Measurements from ENCODE around the gene SPNS2. TPM values are rescaled to one million over a fixed set of nuclear protein-coding genes. Genes with fewer than 3 reads are reported as not detected.

The SPNS2 gene
- total and polyA plus RNA-seq, 2 of the 8 experiments (the other 6 are each of a cell fraction or from before 2014, with no cell fraction given), result 1.2 to 1.5 TPM

DNA sequence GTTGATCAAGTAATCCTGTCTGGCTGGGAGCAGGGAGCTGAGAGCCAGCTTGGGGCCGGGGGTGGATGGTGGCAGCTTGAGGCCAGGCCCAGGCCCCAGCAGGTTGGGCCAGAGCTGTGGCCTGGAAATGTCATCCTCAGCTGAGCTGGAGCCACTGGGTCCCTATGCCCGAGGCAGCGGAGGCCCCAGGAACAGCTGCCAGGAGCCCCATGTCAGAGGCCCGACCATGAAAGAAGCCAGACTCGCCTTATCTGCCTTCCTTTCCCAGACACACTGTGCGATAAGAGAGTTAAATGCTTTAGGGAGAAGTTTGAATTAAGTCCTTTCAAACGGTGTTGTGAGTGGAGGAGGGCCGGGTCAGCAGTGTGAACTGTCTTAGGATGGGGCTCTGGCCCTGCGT, 89.1 kb downstream of the SPNS2 start:
- 75% methylated on average over 9 of the region's 9 CpGs; no CpG with 5 or more reads in 1 of the 2 experiments for WGBS, 2 experiments (ENCODE audit: extremely low coverage in 1 of 2, insufficient coverage in 1 of 2, insufficient read length in 1 of 2, insufficient replicate concordance in 2 of 2, low coverage in 1 of 2, low lambda C conversion rate in 2 of 2, missing lambda C conversion rate in 1 of 2)
- H4K5ac ChIP-seq (ENCODE audit: insufficient read length, low read depth, low read length), result no peak overlapping the region
- no peaks in the 10 kb centered on the region for H3K36me3 ChIP-seq (ENCODE audit: control insufficient read depth in 2 of 4, insufficient read depth in 4 of 4, low read length in 3 of 4)
- no peaks in the 10 kb centered on the region for H3K79me1 ChIP-seq (ENCODE audit: low read depth, low read length)
- no peak overlapping the region for H2BK20ac ChIP-seq (ENCODE audit: low read length)
- no peak overlapping the region for H2BK12ac ChIP-seq (ENCODE audit: low read depth, low read length)
- H3K9ac ChIP-seq (replicated peaks in 1 of 4; ENCODE audit: extremely low read depth in 1 of 4, low read depth in 3 of 4, low read length in 3 of 4), result no peak overlapping the region
- H3K14ac ChIP-seq (ENCODE audit: insufficient read length), result no peak overlapping the region
- no peak overlapping the region for H3K23ac ChIP-seq (ENCODE audit: insufficient read length)
- H3K56ac ChIP-seq (replicated peaks; ENCODE audit: insufficient read length, low read depth, low read length), result no peak overlapping the region
- no peak for DNase-seq (ENCODE audit: low read depth in 1 of 2, low spot score in 2 of 2)
- no peak overlapping the region for H3K4me3 ChIP-seq (ENCODE audit: extremely low read depth in 1 of 4, insufficient read depth in 2 of 4, low read depth in 3 of 4, low read length in 4 of 4)
- H2AK5ac ChIP-seq (ENCODE audit: low read depth, low read length), result no peak overlapping the region
- peaks cover 8 to 41% (median 35%) of the 10 kb centered on the region in 4 experiments for H3K27me3 ChIP-seq (replicated peaks in 1 of 4; ENCODE audit: control insufficient read depth in 3 of 4, extremely low read depth in 1 of 4, insufficient read depth in 3 of 4, low read length in 3 of 4)
- H3K23me2 ChIP-seq (ENCODE audit: low read depth, low read length), result peaks cover 10% of the 10 kb centered on the region; the same call in 1 of the 2 replicates
- ChIA-PET CTCF (ENCODE audit: partially characterized antibody) (interaction anchor here (0.7 to 4.2 kb wide), 3 partner anchors 22 to 38 kb away, joined by 3 to 39 read pairs (median 4); no protein-coding TSS in a partner anchor), POLR2A (ENCODE audit: partially characterized antibody) (interaction anchor here (1.0 to 1.6 kb wide), 4 partner anchors 10 to 40 kb away, joined by 3 to 5 read pairs (median 3); no protein-coding TSS in a partner anchor)
- no peaks in the 10 kb centered on the region for H3K9me3 ChIP-seq (ENCODE audit: insufficient read depth in 2 of 2, low read depth in 1 of 2, low read length in 1 of 2)
- no peak overlapping the region for H2BK5ac ChIP-seq (ENCODE audit: low read depth, low read length)
- no peak overlapping the region for H2BK120ac ChIP-seq (replicated peaks; ENCODE audit: low read depth, low read length)
- H3K18ac ChIP-seq (ENCODE audit: extremely low read depth, low read length), result no peak overlapping the region
- no peak overlapping the region for H3K4me2 ChIP-seq (ENCODE audit: insufficient read depth in 1 of 2, low read depth in 2 of 2, low read length in 2 of 2)
- no peak for FAIRE-seq
- no peak overlapping the region for H4K91ac ChIP-seq (replicated peaks; ENCODE audit: insufficient read length, low read length)
- 0 out of 2 replicates have a peak overlapping the region, but pooled peaks have one; percentile 16 for H2BK15ac ChIP-seq (ENCODE audit: low read length)
- H3K4me1 ChIP-seq (replicated peaks in 1 of 4; ENCODE audit: control insufficient read depth in 3 of 4, insufficient read depth in 4 of 4, low read length in 3 of 4), result peaks cover 0 to 13% (median 9%) of the 10 kb centered on the region in 4 experiments; a peak in 6 of 7 replicates
- H3K79me2 ChIP-seq (ENCODE audit: control insufficient read depth in 1 of 2, insufficient read depth in 2 of 2, low read length in 2 of 2), result no peaks in the 10 kb centered on the region
- H3K4ac ChIP-seq (replicated peaks; ENCODE audit: insufficient read length, low read depth, low read length), result no peak overlapping the region
- no peak overlapping the region for H2AFZ ChIP-seq (ENCODE audit: low read length)
- no peak overlapping the region for H4K8ac ChIP-seq (ENCODE audit: extremely low read depth, insufficient read depth, low read length)
- H3K27ac ChIP-seq (ENCODE audit: low read depth, low read length), result no peak overlapping the region
- H4K20me1 ChIP-seq (replicated peaks in 1 of 2; ENCODE audit: control insufficient read depth in 1 of 2, insufficient read depth in 2 of 2, low read length in 2 of 2), result peaks cover 0 to 1% of the 10 kb centered on the region in 2 experiments
- no peak for TF ChIP-seq BCL11A (IDR thresholded peaks at IDR 0.05; ENCODE audit: low read depth in 2 of 2, low read length in 2 of 2)
- TF ChIP-seq RBBP5 (IDR thresholded peaks at IDR 0.05; ENCODE audit: borderline replicate concordance, low read depth, low read length), result no peak
- no peak for TF ChIP-seq HDAC2 (IDR thresholded peaks at IDR 0.05; ENCODE audit: borderline replicate concordance in 1 of 2, low read depth in 2 of 2, low read length in 2 of 2)
- TF ChIP-seq KDM1A (IDR thresholded peaks at IDR 0.05; ENCODE audit: borderline replicate concordance, low read length), result no peak
- no peak for TF ChIP-seq EZH2 (IDR thresholded peaks at IDR 0.05; ENCODE audit: low read depth, low read length, severe bottlenecking)
- TF ChIP-seq TCF12 (IDR thresholded peaks at IDR 0.05; ENCODE audit: low read depth, low read length), result no peak
- TF ChIP-seq ASH2L (IDR thresholded peaks at IDR 0.05; ENCODE audit: low read length), result no peak
- no peak for TF ChIP-seq MAFK (IDR thresholded peaks at IDR 0.05; ENCODE audit: low read depth, low read length)
- TF ChIP-seq CREB1 (IDR thresholded peaks at IDR 0.05), result no peak
- TF ChIP-seq SRF (IDR thresholded peaks at IDR 0.05; ENCODE audit: low read depth, low read length), result no peak
- TF ChIP-seq GABPA (IDR thresholded peaks at IDR 0.05; ENCODE audit: borderline replicate concordance, insufficient read depth, low read length), result no peak
- no peak for TF ChIP-seq BACH1 (IDR thresholded peaks at IDR 0.05; ENCODE audit: low read length)
- no peak for TF ChIP-seq JUN (IDR thresholded peaks at IDR 0.05; ENCODE audit: low read depth, low read length)
- TF ChIP-seq SP4 (IDR thresholded peaks at IDR 0.05; ENCODE audit: low read length), result no peak
